ENCODE data around the gene STK24. TPM values are rescaled to one million over a fixed set of nuclear protein-coding genes. Genes with fewer than 3 reads are reported as not detected.
A peak's percentile ranks its signal among the peaks of the same experiment; 100 is the strongest.
"Not testable (repeated sequence)": the region's sequence is repeated elsewhere in the genome, so short reads cannot be mapped to it uniquely, and the experiment has no call there.

The STK24 gene
- 100 to 1,000 TPM; 104 to 122 TPM for polyA plus RNA-seq

GRCh38 chr13:98576963-98577835 is at the start of gene STK24:
Gene STK24, minus strand, starts transcription at chr13:98577107. Its CDS starts 321 bp downstream, at chr13:98576786.
- no peaks in the 10 kb centered on the region for H3K9me3 ChIP-seq (ENCODE audit: control insufficient read depth in 2 of 2, insufficient read depth in 1 of 2, low read depth in 1 of 2, low read length in 1 of 2)
- no peaks in the 10 kb centered on the region for H3K36me3 ChIP-seq (ENCODE audit: control insufficient read depth in 2 of 2, insufficient read depth in 2 of 2, low read length in 1 of 2)
- H3K27me3 ChIP-seq (ENCODE audit: control insufficient read depth in 1 of 2, insufficient read depth in 2 of 2, low read length in 2 of 2) = no peaks in the 10 kb centered on the region
- H3K4me3 ChIP-seq (ENCODE audit: low read depth in 1 of 2, low read length in 2 of 2) = peak within 1 kb of the TSS; percentile 97 to 98
- peaks cover 0 to 4% of the 10 kb centered on the region in 2 donors for H3K4me1 ChIP-seq (ENCODE audit: control insufficient read depth in 2 of 2, insufficient read depth in 2 of 2, low read length in 1 of 2)
- WGBS, 2 donors = 0 to 2% methylated on average over 40 to 103 of the region's 103 CpGs
- peak within 1 kb of the TSS; percentile 98 for H3K27ac ChIP-seq (ENCODE audit: low read depth in 2 of 2, low read length in 1 of 2)

GRCh38 chr13:98626298-98626935 is 49.5 kb upstream of the STK24 start:
- no peaks in the 10 kb centered on the region for H3K9me3 ChIP-seq (ENCODE audit: control insufficient read depth in 2 of 2, insufficient read depth in 1 of 2, low read depth in 1 of 2, low read length in 1 of 2)
- WGBS, 2 donors = no CpG with 5 or more reads among the region's 1 CpG

GRCh38 chr13:98624589-98624988 is 47.7 kb upstream of the STK24 start:
- H3K27ac ChIP-seq (ENCODE audit: low read depth in 2 of 2, low read length in 1 of 2) = peak overlapping the region; percentile 25 to 27
- not testable (repeated sequence) for H3K9me3 ChIP-seq (ENCODE audit: control insufficient read depth in 2 of 2, insufficient read depth in 1 of 2, low read depth in 1 of 2, low read length in 1 of 2); H3K4me1 ChIP-seq (ENCODE audit: control insufficient read depth in 2 of 2, insufficient read depth in 2 of 2, low read length in 1 of 2); H3K27me3 ChIP-seq (ENCODE audit: control insufficient read depth in 1 of 2, insufficient read depth in 2 of 2, low read length in 2 of 2); H3K36me3 ChIP-seq (ENCODE audit: control insufficient read depth in 2 of 2, insufficient read depth in 2 of 2, low read length in 1 of 2); H3K4me3 ChIP-seq (ENCODE audit: low read depth in 1 of 2, low read length in 2 of 2)
- WGBS, 2 donors = 62 to 64% methylated on average over 5 of the region's 5 CpGs

More at GRCh38 chr13:98626298-98626935, 49.5 kb upstream of the STK24 start:
- Histone ChIP-seq H3K4me3 (ENCODE audit: low read depth in 1 of 2, low read length in 2 of 2) (no peak overlapping the region), H3K27ac (ENCODE audit: low read depth in 2 of 2, low read length in 1 of 2) (no peak overlapping the region), H3K27me3 (ENCODE audit: control insufficient read depth in 1 of 2, insufficient read depth in 2 of 2, low read length in 2 of 2) (no peaks in the 10 kb centered on the region), H3K4me1 (ENCODE audit: control insufficient read depth in 2 of 2, insufficient read depth in 2 of 2, low read length in 1 of 2) (no peaks in the 10 kb centered on the region), H3K36me3 (ENCODE audit: control insufficient read depth in 2 of 2, insufficient read depth in 2 of 2, low read length in 1 of 2) (no peaks in the 10 kb centered on the region)

GRCh38 chr13:98622931-98623331 is 46.0 kb upstream of the STK24 start:
- Histone ChIP-seq H3K9me3 (ENCODE audit: control insufficient read depth in 2 of 2, insufficient read depth in 1 of 2, low read depth in 1 of 2, low read length in 1 of 2) (no peaks in the 10 kb centered on the region), H3K4me3 (ENCODE audit: low read depth in 1 of 2, low read length in 2 of 2) (no peak overlapping the region), H3K4me1 (ENCODE audit: control insufficient read depth in 2 of 2, insufficient read depth in 2 of 2, low read length in 1 of 2) (no peaks in the 10 kb centered on the region), H3K27ac (ENCODE audit: low read depth in 2 of 2, low read length in 1 of 2) (no peak overlapping the region), H3K36me3 (ENCODE audit: control insufficient read depth in 2 of 2, insufficient read depth in 2 of 2, low read length in 1 of 2) (no peaks in the 10 kb centered on the region), H3K27me3 (ENCODE audit: control insufficient read depth in 1 of 2, insufficient read depth in 2 of 2, low read length in 2 of 2) (no peaks in the 10 kb centered on the region)
- 83 to 85% methylated on average over 6 of the region's 6 CpGs for WGBS, 2 donors

- WGBS, 2 donors = 70 to 89% methylated on average over 3 of the region's 3 CpGs
- Histone ChIP-seq H3K27me3 (ENCODE audit: control insufficient read depth in 1 of 2, insufficient read depth in 2 of 2, low read length in 2 of 2) (no peaks in the 10 kb centered on the region), H3K36me3 (ENCODE audit: control insufficient read depth in 2 of 2, insufficient read depth in 2 of 2, low read length in 1 of 2) (no peaks in the 10 kb centered on the region), H3K4me3 (ENCODE audit: low read depth in 1 of 2, low read length in 2 of 2) (no peak overlapping the region), H3K9me3 (ENCODE audit: control insufficient read depth in 2 of 2, insufficient read depth in 1 of 2, low read depth in 1 of 2, low read length in 1 of 2) (no peaks in the 10 kb centered on the region), H3K27ac (ENCODE audit: low read depth in 2 of 2, low read length in 1 of 2) (no peak overlapping the region), H3K4me1 (ENCODE audit: control insufficient read depth in 2 of 2, insufficient read depth in 2 of 2, low read length in 1 of 2) (no peaks in the 10 kb centered on the region)
These were observed 42.6 kb upstream of the STK24 start for GRCh38 chr13:98619556-98619955.

- H3K27ac ChIP-seq (ENCODE audit: low read depth in 2 of 2, low read length in 1 of 2); H3K36me3 ChIP-seq (ENCODE audit: control insufficient read depth in 2 of 2, insufficient read depth in 2 of 2, low read length in 1 of 2); H3K9me3 ChIP-seq (ENCODE audit: control insufficient read depth in 2 of 2, insufficient read depth in 1 of 2, low read depth in 1 of 2, low read length in 1 of 2); H3K27me3 ChIP-seq (ENCODE audit: control insufficient read depth in 1 of 2, insufficient read depth in 2 of 2, low read length in 2 of 2); H3K4me3 ChIP-seq (ENCODE audit: low read depth in 1 of 2, low read length in 2 of 2); H3K4me1 ChIP-seq (ENCODE audit: control insufficient read depth in 2 of 2, insufficient read depth in 2 of 2, low read length in 1 of 2): not testable (repeated sequence)
- WGBS, 2 donors = 93 to 100% methylated on average over 2 of the region's 2 CpGs
These were observed 38.7 kb upstream of the STK24 start for GRCh38 chr13:98615595-98615994.

DNA sequence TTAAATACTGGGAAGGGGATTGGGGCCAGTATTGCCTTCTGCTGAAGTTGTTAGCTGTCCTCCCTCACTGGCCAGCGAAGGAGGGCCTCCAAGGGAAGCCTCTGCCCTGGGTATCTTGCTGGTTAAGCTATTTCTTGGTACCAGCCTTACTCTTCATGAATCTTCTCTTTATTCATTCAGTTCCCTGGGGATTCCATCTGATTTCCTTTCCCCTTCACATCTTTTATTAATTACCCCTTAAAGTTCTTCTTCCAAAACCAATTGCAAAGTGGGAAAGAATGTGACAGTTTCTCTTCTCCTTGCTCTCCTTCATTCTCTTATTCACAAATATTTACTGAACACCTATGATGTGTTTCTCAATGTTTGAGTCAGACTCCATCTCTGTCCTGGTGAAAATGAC is 36.7 kb upstream of the STK24 start:
- no peaks in the 10 kb centered on the region for H3K9me3 ChIP-seq (ENCODE audit: control insufficient read depth in 2 of 2, insufficient read depth in 1 of 2, low read depth in 1 of 2, low read length in 1 of 2)
- 88 to 93% methylated on average over 1 of the region's 1 CpG for WGBS, 2 donors
- H3K27me3 ChIP-seq (ENCODE audit: control insufficient read depth in 1 of 2, insufficient read depth in 2 of 2, low read length in 2 of 2) = no peaks in the 10 kb centered on the region
- no peak overlapping the region for H3K4me3 ChIP-seq (ENCODE audit: low read depth in 1 of 2, low read length in 2 of 2)
- no peaks in the 10 kb centered on the region for H3K36me3 ChIP-seq (ENCODE audit: control insufficient read depth in 2 of 2, insufficient read depth in 2 of 2, low read length in 1 of 2)
- no peaks in the 10 kb centered on the region for H3K4me1 ChIP-seq (ENCODE audit: control insufficient read depth in 2 of 2, insufficient read depth in 2 of 2, low read length in 1 of 2)
- H3K27ac ChIP-seq (ENCODE audit: low read depth in 2 of 2, low read length in 1 of 2) = no peak overlapping the region

- H3K9me3 ChIP-seq (ENCODE audit: control insufficient read depth in 2 of 2, insufficient read depth in 1 of 2, low read depth in 1 of 2, low read length in 1 of 2) = no peaks in the 10 kb centered on the region
- no peaks in the 10 kb centered on the region for H3K36me3 ChIP-seq (ENCODE audit: control insufficient read depth in 2 of 2, insufficient read depth in 2 of 2, low read length in 1 of 2)
- no peak overlapping the region for H3K4me3 ChIP-seq (ENCODE audit: low read depth in 1 of 2, low read length in 2 of 2)
- H3K4me1 ChIP-seq (ENCODE audit: control insufficient read depth in 2 of 2, insufficient read depth in 2 of 2, low read length in 1 of 2) = no peaks in the 10 kb centered on the region
- H3K27me3 ChIP-seq (ENCODE audit: control insufficient read depth in 1 of 2, insufficient read depth in 2 of 2, low read length in 2 of 2) = no peaks in the 10 kb centered on the region
- 91 to 93% methylated on average over 5 of the region's 5 CpGs for WGBS, 2 donors
- no peak overlapping the region for H3K27ac ChIP-seq (ENCODE audit: low read depth in 2 of 2, low read length in 1 of 2)
These were observed 32.8 kb upstream of the STK24 start for GRCh38 chr13:98609756-98610155.

DNA sequence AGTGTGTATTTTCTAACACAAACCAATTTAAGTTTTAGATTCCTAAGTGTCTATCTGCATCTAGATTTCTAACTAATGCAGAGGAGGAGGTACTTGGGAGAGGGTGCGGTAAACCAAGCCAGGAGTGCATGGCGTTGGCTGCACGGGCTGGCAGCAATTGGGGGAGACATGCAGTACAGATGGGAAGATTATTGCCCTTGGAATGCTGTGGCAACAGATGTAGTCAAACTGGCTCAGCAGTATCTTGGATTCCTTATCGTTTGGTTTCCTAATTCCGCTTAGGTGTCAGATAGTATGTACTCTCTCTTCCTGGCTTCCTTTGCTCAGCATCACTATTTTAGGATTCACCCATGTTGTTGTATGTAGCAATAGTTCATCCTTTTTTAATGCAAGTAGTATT is 29.4 kb upstream of the STK24 start:
- Histone ChIP-seq H3K9me3 (ENCODE audit: control insufficient read depth in 2 of 2, insufficient read depth in 1 of 2, low read depth in 1 of 2, low read length in 1 of 2) (no peaks in the 10 kb centered on the region), H3K4me3 (ENCODE audit: low read depth in 1 of 2, low read length in 2 of 2) (no peak overlapping the region), H3K36me3 (ENCODE audit: control insufficient read depth in 2 of 2, insufficient read depth in 2 of 2, low read length in 1 of 2) (no peaks in the 10 kb centered on the region), H3K27ac (ENCODE audit: low read depth in 2 of 2, low read length in 1 of 2) (no peak overlapping the region), H3K4me1 (ENCODE audit: control insufficient read depth in 2 of 2, insufficient read depth in 2 of 2, low read length in 1 of 2) (no peaks in the 10 kb centered on the region), H3K27me3 (ENCODE audit: control insufficient read depth in 1 of 2, insufficient read depth in 2 of 2, low read length in 2 of 2) (no peaks in the 10 kb centered on the region)
- 34 to 37% methylated on average over 5 of the region's 5 CpGs for WGBS, 2 donors
